Left ventricle myocardium inferior (tissue), 1 donor: ENCODE data around the gene NCKAP5. TPM values are rescaled to one million over a fixed set of nuclear protein-coding genes. Genes with fewer than 3 reads are reported as not detected.

Experiments used
- DNase-seq: peaks from one replicate; pipeline ENCODE4 v3.0.0-alpha.2; 2020
- H3K27ac ChIP-seq: fragments of 200-600 bp; replicated peaks from 2 replicates; pipeline ENCODE4 v1.8.0; 2021
- H3K27me3 ChIP-seq: fragments of 200-600 bp; 2 replicates; pipeline ENCODE4 v1.8.0; 2021; ENCODE audit warnings: low read depth
- H3K36me3 ChIP-seq: fragments of 200-600 bp; 2 replicates; pipeline ENCODE4 v1.8.0; 2021
- H3K4me1 ChIP-seq: fragments of 200-600 bp; 2 replicates; pipeline ENCODE4 v1.8.0; 2021
- H3K4me3 ChIP-seq: fragments of 200-600 bp; 2 replicates; pipeline ENCODE4 v1.8.0; 2021; ENCODE audit warnings: mild to moderate bottlenecking, moderate library complexity
- H3K9me3 ChIP-seq: fragments of 200-600 bp; replicated peaks from 2 replicates; pipeline ENCODE4 v1.8.0; 2021
- intact Hi-C: fragments of 100-400 bp; cut with micrococcal nuclease; formaldehyde crosslinking; loops from one replicate; pipeline ENCODE4 v1.11.0; 2022
- total RNA-seq: library from RNA; stranded (reverse); fragmentation: NEBNext Ultra II Directional; extraction: Animal tissue kit (Norgen Biotek cat#: 25700); gene quantifications from one replicate; pipeline ENCODE4 v1.2.1, GENCODE V29; 2021
- TF ChIP-seq, protein P1 (sequence below): fragments of 200-600 bp; IDR thresholded peaks from 2 replicates; pipeline ENCODE4 v1.8.0; 2021; ENCODE audit warnings: antibody characterized with exemption, mild to moderate bottlenecking, borderline replicate concordance
- donor health status: DM: no; HTN: yes; CAD: no; lungs with severe emphysema.

NCKAP5 gene
- total RNA-seq, 1 donor from 2014 or later, result 6.0 TPM

DNA sequence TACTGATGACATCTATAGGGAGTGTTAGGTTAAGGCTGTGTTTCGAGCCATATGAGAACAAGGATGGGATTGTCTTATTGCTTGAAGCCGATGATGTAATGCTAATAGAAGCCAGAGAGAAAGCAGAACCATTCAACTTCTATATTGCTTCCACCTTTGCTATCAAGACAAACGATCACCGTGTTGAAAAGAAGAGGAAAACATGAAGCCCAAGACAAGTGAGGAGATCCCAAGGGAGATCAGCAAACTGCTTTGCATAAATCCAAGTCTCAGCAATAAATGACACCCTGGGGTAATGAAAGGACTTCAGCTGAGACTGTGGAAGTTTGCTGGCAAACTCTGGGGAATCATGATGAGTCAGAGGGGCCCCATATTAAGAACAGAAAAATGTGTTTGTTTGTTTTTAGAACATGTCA, 206.2 kb downstream of the NCKAP5 start:
- intact Hi-C loops, result no loop called here
- TF ChIP-seq, protein P1, sequence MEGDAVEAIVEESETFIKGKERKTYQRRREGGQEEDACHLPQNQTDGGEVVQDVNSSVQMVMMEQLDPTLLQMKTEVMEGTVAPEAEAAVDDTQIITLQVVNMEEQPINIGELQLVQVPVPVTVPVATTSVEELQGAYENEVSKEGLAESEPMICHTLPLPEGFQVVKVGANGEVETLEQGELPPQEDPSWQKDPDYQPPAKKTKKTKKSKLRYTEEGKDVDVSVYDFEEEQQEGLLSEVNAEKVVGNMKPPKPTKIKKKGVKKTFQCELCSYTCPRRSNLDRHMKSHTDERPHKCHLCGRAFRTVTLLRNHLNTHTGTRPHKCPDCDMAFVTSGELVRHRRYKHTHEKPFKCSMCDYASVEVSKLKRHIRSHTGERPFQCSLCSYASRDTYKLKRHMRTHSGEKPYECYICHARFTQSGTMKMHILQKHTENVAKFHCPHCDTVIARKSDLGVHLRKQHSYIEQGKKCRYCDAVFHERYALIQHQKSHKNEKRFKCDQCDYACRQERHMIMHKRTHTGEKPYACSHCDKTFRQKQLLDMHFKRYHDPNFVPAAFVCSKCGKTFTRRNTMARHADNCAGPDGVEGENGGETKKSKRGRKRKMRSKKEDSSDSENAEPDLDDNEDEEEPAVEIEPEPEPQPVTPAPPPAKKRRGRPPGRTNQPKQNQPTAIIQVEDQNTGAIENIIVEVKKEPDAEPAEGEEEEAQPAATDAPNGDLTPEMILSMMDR, result no peak
- Histone ChIP-seq H3K4me3 (no peak overlapping the region), H3K27ac (no peak overlapping the region), H3K27me3 (no peaks in the 10 kb centered on the region), H3K4me1 (peaks cover 21% of the 10 kb centered on the region), H3K36me3 (no peaks in the 10 kb centered on the region), H3K9me3 (no peaks in the 10 kb centered on the region)
- no peak for DNase-seq

DNA sequence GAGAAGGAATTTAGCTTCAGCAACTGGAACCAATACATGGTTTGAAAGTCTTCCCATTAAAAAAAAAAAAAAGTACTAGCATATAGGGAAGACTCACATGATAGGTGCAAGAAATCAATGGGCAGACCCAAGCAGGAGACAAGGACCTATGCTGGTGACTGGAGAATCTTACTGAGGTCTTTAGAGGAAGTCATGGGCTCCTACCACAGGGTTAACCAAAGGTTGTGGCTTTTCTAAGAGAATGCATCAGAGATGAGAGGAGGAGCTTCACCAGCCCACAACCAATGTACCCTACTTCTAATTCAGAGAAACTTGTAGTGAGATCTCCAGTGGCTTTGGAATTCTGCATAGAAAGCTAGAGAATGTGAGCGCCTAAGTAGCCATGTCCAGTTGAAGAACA, 207.4 kb downstream of the NCKAP5 start:
- no peak overlapping the region for H3K4me3 ChIP-seq
- peaks cover 21% of the 10 kb centered on the region for H3K4me1 ChIP-seq
- H3K36me3 ChIP-seq, result no peaks in the 10 kb centered on the region

DNA sequence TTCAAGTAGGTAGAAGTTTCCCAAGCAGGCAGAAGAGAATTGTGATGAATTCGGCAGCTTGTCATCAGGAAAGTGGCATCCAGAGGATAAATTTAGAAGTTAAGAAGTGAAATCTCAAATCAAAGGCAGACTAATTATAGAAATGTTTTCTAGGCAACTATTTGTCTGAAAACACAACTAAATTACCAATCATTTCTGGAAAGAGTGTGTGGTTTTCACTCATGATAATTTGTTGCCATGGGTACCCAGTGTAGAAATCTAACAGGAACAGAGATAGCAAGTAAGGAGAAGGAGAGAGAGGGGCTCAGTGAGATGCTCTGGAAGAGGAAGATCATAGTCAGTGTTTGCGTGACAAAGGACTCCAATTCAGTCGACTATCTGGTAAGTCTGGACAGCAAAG, 208.1 kb downstream of the NCKAP5 start:
- Histone ChIP-seq H3K4me1 (peaks cover 21% of the 10 kb centered on the region), H3K27me3 (no peaks in the 10 kb centered on the region), H3K4me3 (no peak overlapping the region), H3K27ac (no peak overlapping the region), H3K9me3 (no peaks in the 10 kb centered on the region), H3K36me3 (no peaks in the 10 kb centered on the region)
- intact Hi-C loops, result no loop called here
- TF ChIP-seq, protein P1, result no peak
- DNase-seq, result no peak

More for the DNA sequence above, 207.4 kb downstream of the NCKAP5 start:
- intact Hi-C loops, result no loop called here
- H3K27ac ChIP-seq, result no peak overlapping the region
- H3K27me3 ChIP-seq, result no peaks in the 10 kb centered on the region
- TF ChIP-seq, protein P1, result no peak
- no peaks in the 10 kb centered on the region for H3K9me3 ChIP-seq
- DNase-seq, result no peak

DNA sequence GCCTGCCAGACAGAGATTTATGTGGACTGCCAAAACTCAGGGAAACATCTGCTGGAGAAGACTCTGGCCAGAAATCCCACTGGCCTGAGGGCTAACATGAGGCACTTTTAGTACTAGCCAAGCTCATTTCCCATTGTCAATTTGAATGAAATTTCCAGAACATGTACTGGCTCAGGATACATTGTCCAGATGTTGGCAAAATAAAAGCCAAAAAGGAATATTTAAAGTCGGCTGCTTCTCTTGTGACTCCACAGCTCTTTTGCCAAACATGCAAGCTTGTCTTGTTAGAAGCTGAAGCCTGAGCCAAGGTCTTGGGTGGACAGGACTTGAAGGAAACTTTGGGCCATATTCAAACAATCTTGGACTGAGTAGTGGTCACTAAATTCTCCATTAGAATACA, 215.5 kb downstream of the NCKAP5 start:
- H3K4me3 ChIP-seq, result no peak overlapping the region
- intact Hi-C loops, result no loop called here

DNA sequence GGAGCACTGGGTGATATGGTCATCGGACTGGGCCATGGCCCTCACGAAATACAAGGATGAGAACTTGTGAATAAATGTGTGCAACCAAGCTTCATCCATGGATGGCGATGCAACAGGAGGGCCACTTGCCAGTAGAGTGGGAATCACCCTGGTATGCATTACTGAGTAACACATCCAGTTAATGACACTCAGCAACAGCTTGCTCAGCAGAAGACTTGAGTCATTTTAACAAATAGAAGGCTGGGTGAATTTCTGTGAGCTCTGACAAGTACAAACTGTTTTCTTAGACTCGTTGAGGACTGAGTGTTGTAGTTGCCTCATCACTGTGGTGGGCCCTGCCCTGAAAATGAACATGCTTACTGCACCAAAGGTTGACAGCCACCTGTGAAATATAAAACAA, 221.6 kb downstream of the NCKAP5 start:
- H3K4me3 ChIP-seq, result no peak overlapping the region

More for the DNA sequence above, 215.5 kb downstream of the NCKAP5 start:
- no peak for DNase-seq
- H3K4me1 ChIP-seq, result no peaks in the 10 kb centered on the region
- TF ChIP-seq, protein P1, result no peak
- no peaks in the 10 kb centered on the region for H3K9me3 ChIP-seq
- H3K36me3 ChIP-seq, result no peaks in the 10 kb centered on the region
- H3K27ac ChIP-seq, result no peak overlapping the region
- no peaks in the 10 kb centered on the region for H3K27me3 ChIP-seq

More for the DNA sequence above, 221.6 kb downstream of the NCKAP5 start:
- Histone ChIP-seq H3K9me3 (no peaks in the 10 kb centered on the region), H3K36me3 (no peaks in the 10 kb centered on the region), H3K27ac (no peak overlapping the region), H3K27me3 (no peaks in the 10 kb centered on the region), H3K4me1 (no peaks in the 10 kb centered on the region)
- TF ChIP-seq, protein P1, result no peak
- DNase-seq, result no peak
- intact Hi-C loops, result no loop called here
